WERI-Rb-1 (cell line): ENCODE results near the gene RRAS2.

Experiments
- DNase-seq: peaks from one replicate; pipeline ENCODE4 v3.0.0-alpha.2; 2020
- H3K27ac ChIP-seq: fragments of 250-450 bp; sonication (Bioruptor Pico); 2 replicates; pipeline ENCODE4 v1.5.1; 2020; ENCODE audit warnings: mild to moderate bottlenecking, moderate library complexity
- H3K27me3 ChIP-seq: fragments of 250-450 bp; sonication (Bioruptor Pico); 2 replicates; pipeline ENCODE4 v1.5.1; 2021; ENCODE audit warnings: mild to moderate bottlenecking, low read depth, moderate library complexity; ENCODE audit not compliant: insufficient read depth, severe bottlenecking
- H3K36me3 ChIP-seq: fragments of 250-450 bp; sonication (Bioruptor Pico); 2 replicates; pipeline ENCODE4 v1.5.1; 2020; ENCODE audit warnings: mild to moderate bottlenecking, moderate library complexity
- H3K4me3 ChIP-seq: 2 replicates; pipeline ENCODE4 v1.5.1; 2011; ENCODE audit warnings: low read depth, mild to moderate bottlenecking, control low read depth, low read length
- H3K9me3 ChIP-seq: fragments of 250-450 bp; sonication (Bioruptor Pico); 2 replicates; pipeline ENCODE4 v1.5.1; 2021; ENCODE audit warnings: mild to moderate bottlenecking, moderate library complexity; ENCODE audit not compliant: severe bottlenecking
- TF ChIP-seq, protein P1 (sequence below): IDR thresholded peaks from 2 replicates; pipeline ENCODE4 v1.5.1; 2011; ENCODE audit warnings: low read depth, mild to moderate bottlenecking, control low read depth, inconsistent platforms, low read length

The RRAS2 gene

DNA sequence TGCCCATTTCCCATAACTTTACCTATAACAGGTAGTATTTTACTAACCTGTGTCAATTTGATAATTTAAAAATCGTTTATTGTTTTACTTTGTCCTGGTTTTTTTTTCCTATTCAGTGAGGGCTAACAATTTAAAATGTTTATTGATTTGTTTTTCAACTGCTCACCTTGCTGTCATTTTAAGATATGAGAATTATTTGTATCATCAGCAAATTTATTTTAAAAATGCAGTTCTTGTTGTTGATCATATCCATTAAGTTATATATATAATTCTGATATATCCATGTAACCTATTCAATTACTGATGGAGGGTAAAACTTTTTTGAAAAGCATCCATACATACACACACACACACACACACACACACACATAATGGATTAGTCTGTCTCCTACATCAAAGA is 24.8 kb downstream of the RRAS2 start:
- Histone ChIP-seq H3K9me3 (no peaks in the 10 kb centered on the region), H3K36me3 (no peaks in the 10 kb centered on the region), H3K27ac (no peak overlapping the region), H3K4me3 (no peak overlapping the region), H3K27me3 (no peaks in the 10 kb centered on the region)
- DNase-seq = no peak
- TF ChIP-seq, protein P1, sequence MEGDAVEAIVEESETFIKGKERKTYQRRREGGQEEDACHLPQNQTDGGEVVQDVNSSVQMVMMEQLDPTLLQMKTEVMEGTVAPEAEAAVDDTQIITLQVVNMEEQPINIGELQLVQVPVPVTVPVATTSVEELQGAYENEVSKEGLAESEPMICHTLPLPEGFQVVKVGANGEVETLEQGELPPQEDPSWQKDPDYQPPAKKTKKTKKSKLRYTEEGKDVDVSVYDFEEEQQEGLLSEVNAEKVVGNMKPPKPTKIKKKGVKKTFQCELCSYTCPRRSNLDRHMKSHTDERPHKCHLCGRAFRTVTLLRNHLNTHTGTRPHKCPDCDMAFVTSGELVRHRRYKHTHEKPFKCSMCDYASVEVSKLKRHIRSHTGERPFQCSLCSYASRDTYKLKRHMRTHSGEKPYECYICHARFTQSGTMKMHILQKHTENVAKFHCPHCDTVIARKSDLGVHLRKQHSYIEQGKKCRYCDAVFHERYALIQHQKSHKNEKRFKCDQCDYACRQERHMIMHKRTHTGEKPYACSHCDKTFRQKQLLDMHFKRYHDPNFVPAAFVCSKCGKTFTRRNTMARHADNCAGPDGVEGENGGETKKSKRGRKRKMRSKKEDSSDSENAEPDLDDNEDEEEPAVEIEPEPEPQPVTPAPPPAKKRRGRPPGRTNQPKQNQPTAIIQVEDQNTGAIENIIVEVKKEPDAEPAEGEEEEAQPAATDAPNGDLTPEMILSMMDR = no peak

DNA sequence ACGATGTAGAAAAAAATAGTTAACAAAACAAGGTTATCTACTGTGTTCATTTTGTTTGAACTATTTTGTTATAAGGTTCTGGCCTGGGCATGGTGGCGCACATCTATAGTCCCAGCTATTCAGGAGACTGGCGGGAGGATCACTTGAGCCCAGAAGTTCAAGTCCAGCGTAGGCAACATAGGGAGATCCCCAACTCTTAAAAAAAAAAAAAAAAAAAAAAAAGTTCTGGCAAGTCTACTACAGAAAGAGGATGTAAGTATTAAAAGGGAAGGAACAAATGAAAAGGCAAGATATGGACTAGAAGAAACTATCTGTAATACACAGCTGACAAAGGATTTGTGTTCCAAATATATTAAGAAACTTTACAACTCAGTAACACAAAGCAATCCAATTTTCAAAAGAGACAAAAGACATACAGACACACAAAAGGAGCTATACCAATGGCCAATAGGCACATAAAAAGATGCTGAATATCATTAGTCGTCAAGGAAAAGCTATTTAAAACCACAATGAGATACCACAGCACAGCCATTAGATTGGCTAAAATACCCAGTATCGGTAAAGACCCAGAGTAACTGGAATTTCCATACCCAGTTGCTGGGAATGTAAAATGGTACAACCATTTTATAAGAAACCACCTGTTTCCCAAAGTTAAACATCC is 27.4 kb downstream of the RRAS2 start:
- Histone ChIP-seq H3K27ac (no peak overlapping the region), H3K4me3 (no peak overlapping the region), H3K27me3 (no peaks in the 10 kb centered on the region), H3K36me3 (no peaks in the 10 kb centered on the region), H3K9me3 (no peaks in the 10 kb centered on the region)
- no peak for DNase-seq
- TF ChIP-seq, protein P1 = no peak

DNA sequence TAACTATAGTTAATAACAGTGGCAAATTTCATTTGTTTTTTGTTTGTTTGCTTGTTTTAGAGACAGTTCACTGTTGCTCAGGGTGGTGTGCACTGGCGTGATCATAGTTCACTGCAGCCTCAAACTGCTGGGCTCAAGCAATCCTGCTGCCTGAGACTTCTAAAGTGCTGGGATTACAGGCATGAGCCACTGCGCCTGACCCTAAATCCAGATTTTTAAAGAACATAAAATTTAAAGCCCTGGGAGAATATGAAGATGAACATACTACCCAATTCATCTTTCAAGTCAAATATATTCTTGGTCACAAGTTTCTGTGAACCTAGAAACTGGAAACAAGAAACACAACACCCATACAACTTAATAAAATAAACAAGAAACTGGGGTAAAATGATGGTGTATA is 28.1 kb downstream of the RRAS2 start:
- Histone ChIP-seq H3K27me3 (no peaks in the 10 kb centered on the region), H3K27ac (no peak overlapping the region), H3K4me3 (no peak overlapping the region), H3K9me3 (no peaks in the 10 kb centered on the region), H3K36me3 (no peaks in the 10 kb centered on the region)
- TF ChIP-seq, protein P1 = no peak
- no peak for DNase-seq

DNA sequence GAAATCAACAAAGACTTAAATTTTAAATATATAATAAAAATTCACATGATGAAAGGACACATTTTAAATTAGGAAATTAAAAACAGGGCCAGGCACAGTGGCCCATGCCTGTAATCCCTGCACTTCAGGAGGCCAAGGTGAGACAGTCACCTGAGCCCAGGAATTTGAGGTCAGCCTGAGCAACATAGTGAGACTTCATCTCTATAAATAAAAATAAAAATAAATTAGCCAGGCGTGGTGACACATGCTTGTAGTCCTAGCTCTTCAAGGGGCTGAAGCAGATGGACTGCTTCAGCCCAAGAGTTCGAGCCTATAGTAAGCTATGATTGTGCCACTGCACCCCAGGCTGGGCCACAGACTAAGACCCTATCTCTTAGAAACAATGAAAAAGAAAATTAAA is 29.3 kb downstream of the RRAS2 start:
- Histone ChIP-seq H3K27ac (no peak overlapping the region), H3K36me3 (no peaks in the 10 kb centered on the region), H3K4me3 (no peak overlapping the region), H3K27me3 (no peaks in the 10 kb centered on the region), H3K9me3 (no peaks in the 10 kb centered on the region)
- no peak for DNase-seq
- TF ChIP-seq, protein P1 = no peak

DNA sequence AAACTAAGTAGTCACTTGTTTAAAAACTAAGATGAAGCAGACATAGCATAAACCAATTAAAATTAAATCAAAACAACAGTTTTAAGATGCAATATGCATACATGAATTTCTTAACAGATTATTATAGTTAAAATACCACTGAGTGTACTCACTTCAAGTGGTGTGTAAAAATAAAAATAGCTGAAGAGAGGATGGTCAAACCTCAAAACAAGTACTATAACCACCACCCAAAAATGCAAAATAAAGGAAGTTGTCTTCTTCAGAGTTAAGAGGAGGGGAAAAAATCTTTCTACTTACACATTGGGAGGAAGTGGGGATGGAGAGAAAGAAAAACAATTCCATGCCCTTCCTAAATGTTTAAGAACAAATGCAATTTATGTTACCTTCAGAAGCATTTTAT is 31.9 kb downstream of the RRAS2 start:
- no peaks in the 10 kb centered on the region for H3K36me3 ChIP-seq
- no peak overlapping the region for H3K4me3 ChIP-seq
- no peak for DNase-seq
- H3K27me3 ChIP-seq = no peaks in the 10 kb centered on the region
- TF ChIP-seq, protein P1 = no peak
- H3K27ac ChIP-seq = no peak overlapping the region
- no peaks in the 10 kb centered on the region for H3K9me3 ChIP-seq

DNA sequence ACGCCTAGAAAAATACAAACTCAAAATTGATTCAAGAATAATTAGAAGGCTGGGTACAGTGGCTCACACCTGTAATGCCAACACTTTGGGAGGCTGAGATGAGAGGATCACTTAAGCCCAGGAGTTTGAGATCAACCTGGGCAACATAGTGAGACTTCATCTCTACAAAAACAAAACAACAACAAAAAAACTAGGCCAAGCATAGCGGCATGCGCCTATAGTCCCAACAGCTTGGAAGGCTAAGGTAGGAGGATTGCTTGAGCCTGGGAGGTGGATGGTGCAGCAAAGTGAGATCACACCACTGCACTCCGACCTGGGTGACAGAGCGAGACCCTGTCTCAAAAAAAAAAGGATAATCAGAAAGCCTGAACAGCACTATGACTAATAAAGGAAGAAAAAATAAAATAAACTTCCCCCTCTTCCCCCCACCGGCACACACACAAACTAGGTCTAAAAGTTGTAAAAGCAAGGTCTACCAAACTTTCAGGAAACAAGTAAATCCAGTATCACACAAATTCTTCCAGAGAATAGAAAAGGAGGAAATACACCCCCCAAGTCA is 35.8 kb downstream of the RRAS2 start:
- Histone ChIP-seq H3K9me3 (no peaks in the 10 kb centered on the region), H3K36me3 (no peaks in the 10 kb centered on the region), H3K27me3 (no peaks in the 10 kb centered on the region), H3K4me3 (no peak overlapping the region), H3K27ac (no peak overlapping the region)
- TF ChIP-seq, protein P1 = no peak
- no peak for DNase-seq
